ENCODE data around the gene PP2D1. TPM values are rescaled to one million over a fixed set of nuclear protein-coding genes. Genes with fewer than 3 reads are reported as not detected.
"Not testable (repeated sequence)": the region's sequence is repeated elsewhere in the genome, so short reads cannot be mapped to it uniquely, and the experiment has no call there.

Gene PP2D1
- total RNA-seq, 1 donor from 2014 or later: not detected

- ATAC-seq: peak; percentile 76
Observed at GRCh38 chr3:20039765-20040547, 27.9 kb upstream of the PP2D1 start, which contains the start of gene KAT2B. KAT2B (plus strand) TSS chr3:20040446; CDS start chr3:20040478, 32 bp downstream.

GRCh38 chr3:20039466-20039764, 27.4 kb upstream of the PP2D1 start:
- ATAC-seq: no peak

- ATAC-seq: no peak
Observed at GRCh38 chr3:20038699-20039465, 26.8 kb upstream of the PP2D1 start.

- ATAC-seq: no peak
Observed at GRCh38 chr3:20037255-20037996, 25.4 kb upstream of the PP2D1 start.

GRCh38 chr3:20035019-20035418, 23.0 kb upstream of the PP2D1 start:
- ATAC-seq: no peak

- ATAC-seq: peak; percentile 62
Observed at GRCh38 chr3:20031939-20032338, 19.9 kb upstream of the PP2D1 start.

GRCh38 chr3:20028905-20029331, 16.9 kb upstream of the PP2D1 start:
- no peak for ATAC-seq

GRCh38 chr3:20027136-20027535, 15.1 kb upstream of the PP2D1 start:
- no peak for ATAC-seq

- ATAC-seq: peak; percentile 35
Observed at GRCh38 chr3:20023623-20024405, 11.8 kb upstream of the PP2D1 start.

- no peak for ATAC-seq
Observed at GRCh38 chr3:20022954-20023622, 11.0 kb upstream of the PP2D1 start.

GRCh38 chr3:20016076-20016475, 4.0 kb upstream of the PP2D1 start:
- not testable (repeated sequence) for ATAC-seq

- ATAC-seq: no peak
Observed at GRCh38 chr3:20015525-20015924, 3.5 kb upstream of the PP2D1 start.

GRCh38 chr3:20013396-20013795, 1.3 kb upstream of the PP2D1 start:
- ATAC-seq: peak; percentile 67

- no peak for ATAC-seq
Observed at GRCh38 chr3:20008646-20009045, 3.4 kb downstream of the PP2D1 start.

- ATAC-seq: no peak
Observed at GRCh38 chr3:20007960-20008359, 4.1 kb downstream of the PP2D1 start.

- no peak for ATAC-seq
Observed at GRCh38 chr3:20001932-20002331, 10.1 kb downstream of the PP2D1 start.

- no peak for ATAC-seq
Observed at GRCh38 chr3:19997502-19997901, 14.6 kb downstream of the PP2D1 start.

- ATAC-seq: peak; percentile 49
Observed at GRCh38 chr3:19994796-19995195, 17.3 kb downstream of the PP2D1 start.

GRCh38 chr3:19988904-19989303, 23.2 kb downstream of the PP2D1 start:
- ATAC-seq: not testable (repeated sequence)

GRCh38 chr3:19972054-19972453, 40.0 kb downstream of the PP2D1 start:
- no peak for ATAC-seq

- no peak for ATAC-seq
Observed at GRCh38 chr3:19970327-19970726, 41.7 kb downstream of the PP2D1 start.

- no peak for ATAC-seq
Observed at GRCh38 chr3:19967812-19968211, 44.3 kb downstream of the PP2D1 start.
